Loucy (cell line): Measurements from ENCODE around the gene CD80.
"Not testable (repeated sequence)": the region's sequence is repeated elsewhere in the genome, so short reads cannot be mapped to it uniquely, and the experiment has no call there.

ENCODE experiments used
- H2AFZ ChIP-seq: fragments of 200-600 bp; sonication (generic); 2 replicates; pipeline ENCODE4 v1.6.0; 2016; ENCODE audit warnings: antibody characterized with exemption, mild to moderate bottlenecking, low read length, moderate library complexity
- H3F3A ChIP-seq: fragments of 200-600 bp; 2 replicates; pipeline ENCODE4 v1.6.0; 2016; ENCODE audit warnings: antibody characterized with exemption, low read depth, mild to moderate bottlenecking
- H3K27me3 ChIP-seq: fragments of 200-600 bp; sonication (generic); 2 replicates; pipeline ENCODE4 v1.6.1; 2014; ENCODE audit warnings: low read length, mild to moderate bottlenecking; ENCODE audit not compliant: insufficient read depth, poor library complexity, severe bottlenecking
- H3K36me3 ChIP-seq: fragments of 200-600 bp; sonication (generic); 2 replicates; pipeline ENCODE4 v1.6.1; 2016; ENCODE audit warnings: low read length; ENCODE audit not compliant: insufficient read depth
- H3K4me1 ChIP-seq: fragments of 200-600 bp; sonication (generic); 2 replicates; pipeline ENCODE4 v1.5.1; 2014; ENCODE audit warnings: low read length, mild to moderate bottlenecking; ENCODE audit not compliant: insufficient read depth, poor library complexity, severe bottlenecking
- H3K4me2 ChIP-seq: fragments of 200-600 bp; sonication (generic); 2 replicates; pipeline ENCODE4 v1.6.0; 2014; ENCODE audit warnings: antibody characterized with exemption, low read length, low read depth, mild to moderate bottlenecking; ENCODE audit not compliant: poor library complexity, severe bottlenecking
- H3K4me3 ChIP-seq: fragments of 200-600 bp; sonication (generic); 2 replicates; pipeline ENCODE4 v1.5.1; 2014; ENCODE audit warnings: low read length, mild to moderate bottlenecking, mixed read lengths; ENCODE audit not compliant: poor library complexity, severe bottlenecking
- H3K79me2 ChIP-seq: fragments of 200-600 bp; sonication (generic); 2 replicates; pipeline ENCODE4 v1.6.1; 2014; ENCODE audit warnings: low read length; ENCODE audit not compliant: insufficient read depth
- H3K9ac ChIP-seq: fragments of 200-600 bp; sonication (generic); 2 replicates; pipeline ENCODE4 v1.6.0; 2014; ENCODE audit warnings: mild to moderate bottlenecking, low read depth, low read length, moderate library complexity; ENCODE audit not compliant: poor library complexity, severe bottlenecking
- H3K9me2 ChIP-seq: fragments of 200-600 bp; sonication (generic); replicated peaks from 2 replicates; pipeline ENCODE4 v1.6.1; 2016; ENCODE audit warnings: low read depth, low read length, mixed read lengths
- H3K9me3 ChIP-seq: fragments of 200-600 bp; sonication (generic); 2 replicates; pipeline ENCODE4 v1.6.1; 2014; ENCODE audit warnings: mild to moderate bottlenecking, antibody characterized with exemption, low read length, low read depth; ENCODE audit not compliant: insufficient read depth
- H4K20me1 ChIP-seq: fragments of 200-600 bp; sonication (generic); 2 replicates; pipeline ENCODE4 v1.6.0; 2014; ENCODE audit warnings: antibody characterized with exemption, low read length, mild to moderate bottlenecking; ENCODE audit not compliant: insufficient read depth, poor library complexity, severe bottlenecking
- CTCF ChIP-seq: fragments of 200-600 bp; sonication (generic); conservative IDR thresholded peaks from 2 replicates; pipeline ENCODE4 v1.5.1; 2014; ENCODE audit warnings: mild to moderate bottlenecking, antibody characterized with exemption, low read length
- EZH2phosphoT487 ChIP-seq: fragments of 200-600 bp; IDR thresholded peaks from 2 replicates; pipeline ENCODE4 v1.6.1; 2018; ENCODE audit warnings: antibody characterized with exemption, mild to moderate bottlenecking, moderate library complexity, borderline replicate concordance

CD80 gene

DNA sequence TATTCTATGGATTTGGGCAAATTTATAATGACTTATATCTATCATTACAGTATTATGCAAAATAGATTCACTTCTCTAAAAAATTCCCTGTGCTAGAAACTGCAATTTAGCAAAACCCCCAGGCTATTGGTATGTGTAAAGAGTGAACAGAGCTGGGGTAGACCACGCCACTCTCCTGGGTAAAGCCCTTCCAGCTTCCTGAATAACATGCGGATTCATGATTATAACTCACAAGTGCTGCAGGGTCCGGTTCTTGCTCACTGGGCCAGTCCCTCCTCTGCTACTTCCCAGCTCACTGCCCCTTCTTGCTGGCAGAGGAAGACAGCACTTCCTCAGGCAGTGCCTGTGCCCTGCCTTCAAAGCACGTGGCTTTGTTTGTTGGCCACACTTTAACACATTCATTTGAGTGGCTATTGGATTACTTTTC, 4.1 kb downstream of the CD80 start:
- Histone ChIP-seq H2AFZ (no peak overlapping the region), H3K9me2 (no peaks in the 10 kb centered on the region), H3K27me3 (no peaks in the 10 kb centered on the region), H3K79me2 (no peaks in the 10 kb centered on the region), H3K4me2 (no peak overlapping the region), H3K4me1 (no peaks in the 10 kb centered on the region), H4K20me1 (no peaks in the 10 kb centered on the region), H3K9ac (no peak overlapping the region), H3K9me3 (no peaks in the 10 kb centered on the region), H3F3A (no peaks in the 10 kb centered on the region), H3K4me3 (no peak overlapping the region), H3K36me3 (no peaks in the 10 kb centered on the region)
- TF ChIP-seq EZH2phosphoT487, result no peak

- Histone ChIP-seq H3K4me3 (no peak overlapping the region), H3K4me2 (no peak overlapping the region), H3K36me3 (no peaks in the 10 kb centered on the region), H2AFZ (no peak overlapping the region), H3K4me1 (no peaks in the 10 kb centered on the region), H3K9me3 (no peaks in the 10 kb centered on the region), H3K9ac (no peak overlapping the region), H3K27me3 (no peaks in the 10 kb centered on the region), H3K9me2 (no peaks in the 10 kb centered on the region), H3F3A (no peaks in the 10 kb centered on the region), H4K20me1 (no peaks in the 10 kb centered on the region), H3K79me2 (no peaks in the 10 kb centered on the region)
- no peak for TF ChIP-seq EZH2phosphoT487
- no peak for TF ChIP-seq CTCF
Observed at GRCh38 chr3:119553823-119554415, 5.5 kb downstream of the CD80 start.

DNA sequence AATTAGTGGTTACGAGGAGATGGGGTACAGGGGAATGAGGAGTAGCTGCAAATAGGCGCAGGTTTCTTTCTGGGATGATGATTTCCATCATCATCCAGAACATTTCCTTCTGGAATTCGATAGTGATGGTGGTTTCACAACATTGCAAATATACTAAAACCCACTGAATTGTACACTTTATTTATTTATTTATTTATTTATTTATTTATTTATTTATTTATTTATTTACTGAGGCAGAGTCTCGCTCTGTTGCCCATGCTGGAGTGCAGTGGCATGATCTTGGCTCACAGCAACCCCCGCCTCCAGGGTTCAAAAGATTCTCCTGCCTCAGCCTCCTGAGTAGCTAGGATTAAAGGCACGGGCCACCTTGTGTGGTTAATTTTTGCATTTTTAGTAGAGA, 6.5 kb downstream of the CD80 start:
- not testable (repeated sequence) for H4K20me1 ChIP-seq, H2AFZ ChIP-seq, H3F3A ChIP-seq, H3K4me2 ChIP-seq, H3K79me2 ChIP-seq, H3K4me1 ChIP-seq, H3K9me2 ChIP-seq, H3K4me3 ChIP-seq, H3K27me3 ChIP-seq, H3K9ac ChIP-seq, H3K36me3 ChIP-seq, H3K9me3 ChIP-seq

DNA sequence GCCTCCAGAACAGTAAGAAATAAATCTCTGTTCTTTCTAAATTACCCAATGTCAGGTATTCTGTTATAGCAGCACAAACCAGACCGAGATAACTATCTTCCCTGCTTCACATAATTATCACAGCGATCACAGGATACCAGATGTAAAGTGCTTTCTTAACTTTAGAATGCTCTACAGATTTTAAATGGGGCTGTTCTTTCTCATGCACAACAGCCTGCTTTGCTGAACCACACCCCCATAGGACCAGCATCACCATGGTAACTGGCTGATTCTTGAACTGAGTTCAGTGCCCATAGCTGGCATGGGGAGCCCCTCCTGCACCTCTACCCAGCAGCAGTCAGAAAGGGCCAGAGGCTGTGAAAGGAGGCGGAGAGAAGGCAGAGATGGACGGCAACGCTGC, 7.8 kb downstream of the CD80 start:
- H3K4me3 ChIP-seq, result no peak overlapping the region
- no peak overlapping the region for H2AFZ ChIP-seq
- H3K79me2 ChIP-seq, result no peaks in the 10 kb centered on the region
- no peaks in the 10 kb centered on the region for H4K20me1 ChIP-seq
- no peak for TF ChIP-seq EZH2phosphoT487
- TF ChIP-seq CTCF, result no peak
- no peaks in the 10 kb centered on the region for H3K9me3 ChIP-seq
- no peak overlapping the region for H3K9ac ChIP-seq
- no peaks in the 10 kb centered on the region for H3K27me3 ChIP-seq
- no peak overlapping the region for H3K4me2 ChIP-seq
- no peaks in the 10 kb centered on the region for H3K36me3 ChIP-seq
- no peaks in the 10 kb centered on the region for H3F3A ChIP-seq
- H3K4me1 ChIP-seq, result no peaks in the 10 kb centered on the region
- no peaks in the 10 kb centered on the region for H3K9me2 ChIP-seq
